Mucosa of stomach (tissue), 1 donor: Measurements from ENCODE around the gene GRIPAP1.

Source experiments
- H3K27me3 ChIP-seq: one replicate; pipeline ENCODE4 v1.7.0; 2013; ENCODE audit warnings: mild to moderate bottlenecking, low read length; ENCODE audit not compliant: control insufficient read depth, insufficient read depth
- H3K36me3 ChIP-seq: one replicate; pipeline ENCODE4 v1.7.0; 2013; ENCODE audit warnings: low read length; ENCODE audit not compliant: control insufficient read depth, insufficient read depth
- H3K4me1 ChIP-seq: one replicate; pipeline ENCODE4 v1.7.0; 2013; ENCODE audit warnings: mild to moderate bottlenecking, low read length; ENCODE audit not compliant: control insufficient read depth, insufficient read depth
- H3K4me3 ChIP-seq: one replicate; pipeline ENCODE4 v1.7.0; 2013; ENCODE audit warnings: low read length
- H3K9ac ChIP-seq: one replicate; pipeline ENCODE4 v1.7.0; 2013; ENCODE audit warnings: mild to moderate bottlenecking, low read length, moderate library complexity
- H3K9me3 ChIP-seq: one replicate; pipeline ENCODE4 v1.7.0; 2013; ENCODE audit warnings: mild to moderate bottlenecking, low read length, moderate library complexity; ENCODE audit not compliant: control insufficient read depth
- donor health status: Pancreatic carcinoma.

GRIPAP1 gene

GRCh38 chrX:48971249-48972219, 30.5 kb downstream of the GRIPAP1 start, which contains the start of gene KCND1:
Gene KCND1, minus strand, starts transcription at chrX:48971844. Its CDS starts 1,573 bp downstream, at chrX:48970271.
- Histone ChIP-seq H3K36me3 (no peaks in the 10 kb centered on the region), H3K9ac (peak within 1 kb of the TSS; percentile 53), H3K27me3 (no peaks in the 10 kb centered on the region), H3K4me3 (no peak within 1 kb of the TSS), H3K9me3 (no peaks in the 10 kb centered on the region), H3K4me1 (peaks cover 7% of the 10 kb centered on the region)

GRCh38 chrX:48969471-48969870, 32.6 kb downstream of the GRIPAP1 start:
- Histone ChIP-seq H3K4me3 (no peak overlapping the region), H3K9me3 (no peaks in the 10 kb centered on the region), H3K9ac (no peak overlapping the region), H3K27me3 (no peaks in the 10 kb centered on the region), H3K36me3 (no peaks in the 10 kb centered on the region), H3K4me1 (peaks cover 7% of the 10 kb centered on the region)

GRCh38 chrX:48968377-48968776, 33.7 kb downstream of the GRIPAP1 start:
- Histone ChIP-seq H3K27me3 (no peaks in the 10 kb centered on the region), H3K4me3 (no peak overlapping the region), H3K9ac (no peak overlapping the region), H3K9me3 (no peaks in the 10 kb centered on the region), H3K36me3 (no peaks in the 10 kb centered on the region), H3K4me1 (peaks cover 7% of the 10 kb centered on the region)

GRCh38 chrX:48966796-48967579, 35.1 kb downstream of the GRIPAP1 start:
- Histone ChIP-seq H3K4me1 (peaks cover 4% of the 10 kb centered on the region), H3K9ac (no peak overlapping the region), H3K36me3 (no peaks in the 10 kb centered on the region), H3K27me3 (no peaks in the 10 kb centered on the region), H3K4me3 (no peak overlapping the region), H3K9me3 (no peaks in the 10 kb centered on the region)

- Histone ChIP-seq H3K4me3 (no peak overlapping the region), H3K4me1 (no peaks in the 10 kb centered on the region), H3K9ac (no peak overlapping the region), H3K27me3 (no peaks in the 10 kb centered on the region), H3K9me3 (no peaks in the 10 kb centered on the region), H3K36me3 (no peaks in the 10 kb centered on the region)
These were observed 36.1 kb downstream of the GRIPAP1 start for GRCh38 chrX:48965959-48966358.

GRCh38 chrX:48961585-48962091, 40.4 kb downstream of the GRIPAP1 start:
- Histone ChIP-seq H3K4me1 (no peaks in the 10 kb centered on the region), H3K9ac (no peak overlapping the region), H3K4me3 (no peak overlapping the region), H3K27me3 (no peaks in the 10 kb centered on the region), H3K36me3 (no peaks in the 10 kb centered on the region), H3K9me3 (no peaks in the 10 kb centered on the region)

GRCh38 chrX:48960291-48960690, 41.8 kb downstream of the GRIPAP1 start:
- no peaks in the 10 kb centered on the region for H3K27me3 ChIP-seq
- no peak overlapping the region for H3K4me3 ChIP-seq
- peaks cover 10% of the 10 kb centered on the region for H3K4me1 ChIP-seq
- no peaks in the 10 kb centered on the region for H3K9me3 ChIP-seq
- no peaks in the 10 kb centered on the region for H3K36me3 ChIP-seq
- no peak overlapping the region for H3K9ac ChIP-seq

- no peaks in the 10 kb centered on the region for H3K9me3 ChIP-seq
- no peaks in the 10 kb centered on the region for H3K27me3 ChIP-seq
- peaks cover 15% of the 10 kb centered on the region for H3K4me1 ChIP-seq
- H3K36me3 ChIP-seq = no peaks in the 10 kb centered on the region
- H3K9ac ChIP-seq = peak overlapping the region; percentile 95
- H3K4me3 ChIP-seq = peak overlapping the region; percentile 36
These were observed 43.4 kb downstream of the GRIPAP1 start for GRCh38 chrX:48958635-48959094.

GRCh38 chrX:48957827-48958634, 44.0 kb downstream of the GRIPAP1 start:
- Histone ChIP-seq H3K4me3 (no peak overlapping the region), H3K27me3 (no peaks in the 10 kb centered on the region), H3K36me3 (no peaks in the 10 kb centered on the region), H3K9me3 (no peaks in the 10 kb centered on the region), H3K4me1 (peaks cover 18% of the 10 kb centered on the region), H3K9ac (peak overlapping the region; percentile 95)

GRCh38 chrX:48957477-48957826, 44.6 kb downstream of the GRIPAP1 start, which contains the start of gene OTUD5:
Gene OTUD5, minus strand, starts transcription at chrX:48957607. Its CDS starts 37 bp downstream, at chrX:48957570.
- Histone ChIP-seq H3K9ac (peak within 1 kb of the TSS; percentile 95), H3K9me3 (no peaks in the 10 kb centered on the region), H3K36me3 (no peaks in the 10 kb centered on the region), H3K27me3 (no peaks in the 10 kb centered on the region), H3K4me1 (peaks cover 18% of the 10 kb centered on the region), H3K4me3 (peak within 1 kb of the TSS; percentile 25)

GRCh38 chrX:48956728-48957414, 45.2 kb downstream of the GRIPAP1 start:
- H3K36me3 ChIP-seq = no peaks in the 10 kb centered on the region
- H3K9me3 ChIP-seq = no peaks in the 10 kb centered on the region
- H3K27me3 ChIP-seq = no peaks in the 10 kb centered on the region
- H3K4me1 ChIP-seq = peaks cover 18% of the 10 kb centered on the region
- H3K4me3 ChIP-seq = peak overlapping the region; percentile 25
- H3K9ac ChIP-seq = peak overlapping the region; percentile 70
